H9 (cell line): Measurements from ENCODE around the gene KDR. TPM values are rescaled to one million over a fixed set of nuclear protein-coding genes. Genes with fewer than 3 reads are reported as not detected.

Experiments
- DNase-seq: peaks from one replicate; pipeline ENCODE4 v3.0.0-alpha.2; 2017
- H2AFZ ChIP-seq: one replicate; pipeline ENCODE4 v1.6.1; 2013; ENCODE audit warnings: mild to moderate bottlenecking, low read length, control low read depth, moderate library complexity
- H2AK5ac ChIP-seq: 2 replicates; pipeline ENCODE4 v1.6.1; 2013; ENCODE audit warnings: low read length, control low read depth, mixed read lengths; ENCODE audit not compliant: insufficient read length
- H2BK120ac ChIP-seq: one replicate; pipeline ENCODE4 v1.6.1; 2013; ENCODE audit warnings: low read depth, mild to moderate bottlenecking, low read length, control low read depth, inconsistent platforms; ENCODE audit not compliant: poor library complexity, severe bottlenecking
- H2BK12ac ChIP-seq: 2 replicates; pipeline ENCODE4 v1.6.1; 2013; ENCODE audit warnings: low read length, control low read depth, mixed read lengths, low read depth; ENCODE audit not compliant: insufficient read length
- H2BK15ac ChIP-seq: 2 replicates; pipeline ENCODE4 v1.6.1; 2013; ENCODE audit warnings: low read depth, low read length, control low read depth
- H2BK20ac ChIP-seq: one replicate; pipeline ENCODE4 v1.6.1; 2013; ENCODE audit warnings: low read depth, mild to moderate bottlenecking, low read length, control low read depth, inconsistent platforms; ENCODE audit not compliant: poor library complexity, severe bottlenecking
- H2BK5ac ChIP-seq: 2 replicates; pipeline ENCODE4 v1.6.1; 2013; ENCODE audit warnings: low read length, control low read depth, mixed read lengths; ENCODE audit not compliant: insufficient read length
- H3K14ac ChIP-seq: 2 replicates; pipeline ENCODE4 v1.6.1; 2013; ENCODE audit warnings: low read length, control low read depth; ENCODE audit not compliant: insufficient read depth
- H3K18ac ChIP-seq: 2 replicates; pipeline ENCODE4 v1.6.1; 2013; ENCODE audit warnings: low read depth, mild to moderate bottlenecking, mixed read lengths, low read length, control low read depth; ENCODE audit not compliant: insufficient read length
- H3K23ac ChIP-seq: 2 replicates; pipeline ENCODE4 v1.6.1; 2013; ENCODE audit warnings: low read length, control low read depth, mixed read lengths, low read depth; ENCODE audit not compliant: insufficient read length
- H3K23me2 ChIP-seq: 2 replicates; pipeline ENCODE4 v1.6.1; 2013; ENCODE audit warnings: low read depth, mild to moderate bottlenecking, mixed read lengths, low read length, control low read depth; ENCODE audit not compliant: insufficient read length, poor library complexity, severe bottlenecking
- H3K27ac ChIP-seq: 2 replicates; pipeline ENCODE4 v1.5.1; 2013; ENCODE audit warnings: low read length, control low read depth, mixed read lengths, low read depth; ENCODE audit not compliant: insufficient read length
- H3K27me3 ChIP-seq: 2 replicates; pipeline ENCODE4 v1.6.1; 2013; ENCODE audit warnings: low read length, control low read depth, inconsistent platforms; ENCODE audit not compliant: insufficient read depth
- H3K4ac ChIP-seq: 2 replicates; pipeline ENCODE4 v1.6.1; 2013; ENCODE audit warnings: low read depth, mild to moderate bottlenecking, control low read depth, inconsistent platforms, low read length, moderate library complexity
- H3K4me1 ChIP-seq: 2 replicates; pipeline ENCODE4 v1.6.1; 2013; ENCODE audit warnings: low read length, control low read depth, inconsistent platforms; ENCODE audit not compliant: insufficient read depth
- H3K4me2 ChIP-seq: 2 replicates; pipeline ENCODE4 v1.6.1; 2013; ENCODE audit warnings: low read length, control low read depth, mixed read lengths; ENCODE audit not compliant: insufficient read length, insufficient read depth
- H3K56ac ChIP-seq: 2 replicates; pipeline ENCODE4 v1.6.1; 2013; ENCODE audit warnings: low read depth, mild to moderate bottlenecking, mixed read lengths, low read length, control low read depth; ENCODE audit not compliant: insufficient read length
- H3K79me1 ChIP-seq: 2 replicates; pipeline ENCODE4 v1.6.1; 2013; ENCODE audit warnings: low read depth, mild to moderate bottlenecking, moderate library complexity, low read length, control low read depth, inconsistent platforms; ENCODE audit not compliant: insufficient read depth, poor library complexity, severe bottlenecking
- H3K79me2 ChIP-seq: 2 replicates; pipeline ENCODE4 v1.6.1; 2013; ENCODE audit warnings: low read length, control low read depth, inconsistent platforms; ENCODE audit not compliant: insufficient read depth
- H3K9ac ChIP-seq: 2 replicates; pipeline ENCODE4 v1.6.1; 2013; ENCODE audit warnings: low read length, control low read depth, mixed read lengths; ENCODE audit not compliant: insufficient read length; ENCODE audit errors: extremely low read depth
- H3K9me3 ChIP-seq: one replicate; pipeline ENCODE4 v1.6.1; 2013; ENCODE audit warnings: low read depth, low read length, inconsistent platforms; ENCODE audit not compliant: control insufficient read depth
- H3T11ph ChIP-seq: one replicate; pipeline ENCODE4 v1.6.1; 2013; ENCODE audit warnings: mild to moderate bottlenecking, low read length, control low read depth, inconsistent platforms
- H4K20me1 ChIP-seq: one replicate; pipeline ENCODE4 v1.6.1; 2013; ENCODE audit not compliant: control insufficient read depth, insufficient read length, insufficient read depth
- H4K5ac ChIP-seq: 2 replicates; pipeline ENCODE4 v1.6.1; 2013; ENCODE audit warnings: low read depth, mild to moderate bottlenecking, mixed read lengths, low read length, control low read depth; ENCODE audit not compliant: insufficient read length
- H4K8ac ChIP-seq: replicated peaks from 2 replicates; pipeline ENCODE4 v1.6.1; 2013; ENCODE audit warnings: low read length, control low read depth, mixed read lengths, low read depth; ENCODE audit not compliant: insufficient read length
- H4K91ac ChIP-seq: 2 replicates; pipeline ENCODE4 v1.6.1; 2013; ENCODE audit warnings: low read depth, mild to moderate bottlenecking, moderate library complexity, mixed read lengths, low read length, control low read depth; ENCODE audit not compliant: insufficient read length
- H3K27ac Mint-ChIP-seq, 3 experiments: 2 replicates in 2 of 3; 3 replicates in 1 of 3; pipeline ENCODE4 v1.8.0; 2020 to 2021; ENCODE audit warnings: mixed read lengths in 3 of 3, mild to moderate bottlenecking in 1 of 3, moderate library complexity in 1 of 3
- H3K27me3 Mint-ChIP-seq: 2 replicates; pipeline ENCODE4 v1.8.0; 2021; ENCODE audit warnings: low read depth, mild to moderate bottlenecking, moderate library complexity, mixed read lengths
- H3K36me3 Mint-ChIP-seq, 3 experiments: 2 replicates in 2 of 3; 3 replicates in 1 of 3; pipeline ENCODE4 v1.8.0; 2020 to 2021; ENCODE audit warnings: low read depth in 3 of 3, mixed read lengths in 3 of 3; ENCODE audit not compliant: insufficient read depth in 1 of 3
- H3K4me1 Mint-ChIP-seq, 2 experiments: 2 replicates each; pipeline ENCODE4 v1.8.0; 2020; ENCODE audit warnings: mixed read lengths in 2 of 2
- H3K4me3 Mint-ChIP-seq, 2 experiments: 2 replicates in 1 of 2; 3 replicates in 1 of 2; pipeline ENCODE4 v1.8.0; 2020 to 2021; ENCODE audit warnings: mild to moderate bottlenecking in 2 of 2, mixed read lengths in 2 of 2, moderate library complexity in 1 of 2
- H3K9me3 Mint-ChIP-seq, 2 experiments: 2 replicates in 1 of 2; 3 replicates in 1 of 2; pipeline ENCODE4 v1.8.0; 2020; ENCODE audit warnings: mild to moderate bottlenecking in 2 of 2, mixed read lengths in 2 of 2, moderate library complexity in 1 of 2
- WGBS: extraction: QIAGEN DNeasy Blood & Tissue Kit; methylation state at CpG from one replicate; pipeline ENCODE4 v1.1.7; 2013; ENCODE audit warnings: missing lambda C conversion rate, low lambda C conversion rate, mixed read lengths; ENCODE audit not compliant: insufficient read length; ENCODE audit errors: extremely low coverage; 5-methylcytosine and 5-hydroxymethylcytosine counted together
- total RNA-seq: library from RNA; stranded (reverse); gene quantifications from 2 replicates; pipeline ENCODE4 v1.2.1, GENCODE V29; 2021
- TF ChIP-seq, protein P1 (sequence below): fragments of 200-600 bp; sonication (generic); conservative IDR thresholded peaks from 3 replicates; pipeline ENCODE4 v1.8.0; 2021; ENCODE audit warnings: antibody characterized with exemption, mild to moderate bottlenecking

KDR gene
- total RNA-seq, 1 experiment from 2014 or later: 51.4 TPM

DNA sequence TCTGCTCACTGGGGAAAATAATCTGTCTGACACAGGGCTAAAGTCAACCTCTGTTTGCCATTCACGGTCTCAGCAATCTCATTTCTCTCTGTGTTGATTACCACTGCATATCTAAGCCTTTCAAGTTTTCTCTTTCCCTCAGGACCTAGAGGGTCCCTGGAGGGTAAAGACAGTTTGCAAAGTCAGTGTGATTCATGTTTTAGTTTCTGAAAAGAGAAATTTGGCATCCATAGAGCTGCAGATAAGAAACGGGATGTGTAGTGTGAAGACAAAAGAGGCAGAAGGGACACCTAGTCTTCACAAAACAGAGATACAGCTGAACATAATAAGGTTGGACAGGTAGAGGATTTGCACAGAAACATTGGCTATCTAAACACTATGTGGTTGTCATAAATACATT is 34.5 kb upstream of the KDR start:
- no peaks in the 10 kb centered on the region for H3K9me3 Mint-ChIP-seq
- no peak overlapping the region for H2BK120ac ChIP-seq
- no peak for DNase-seq
- no peak overlapping the region for H2AK5ac ChIP-seq
- no peak overlapping the region for H3K4me2 ChIP-seq
- no CpG with 5 or more reads among the region's 2 CpGs for WGBS
- no peak overlapping the region for H3K27ac Mint-ChIP-seq
- H3K79me1 ChIP-seq: no peaks in the 10 kb centered on the region
- no peak overlapping the region for H4K91ac ChIP-seq
- H3K36me3 Mint-ChIP-seq: no peaks in the 10 kb centered on the region
- H3K18ac ChIP-seq: no peak overlapping the region
- no peaks in the 10 kb centered on the region for H3K27me3 ChIP-seq
- H2AFZ ChIP-seq: no peak overlapping the region
- H3K4me1 ChIP-seq: no peaks in the 10 kb centered on the region
- H4K8ac ChIP-seq: no peak overlapping the region
- no peak overlapping the region for H2BK12ac ChIP-seq
- no peaks in the 10 kb centered on the region for H3K9me3 ChIP-seq
- H3K4ac ChIP-seq: no peak overlapping the region
- no peaks in the 10 kb centered on the region for H3K27me3 Mint-ChIP-seq
- no peaks in the 10 kb centered on the region for H3K23me2 ChIP-seq
- H3K14ac ChIP-seq: no peak overlapping the region
- H3K4me3 Mint-ChIP-seq: no peak overlapping the region
- peaks cover 3 to 4% of the 10 kb centered on the region in 2 experiments; a peak in 2 of 4 replicates for H3K4me1 Mint-ChIP-seq
- H4K20me1 ChIP-seq: no peaks in the 10 kb centered on the region
- no peak overlapping the region for H4K5ac ChIP-seq
- no peak overlapping the region for H3K56ac ChIP-seq
- H3T11ph ChIP-seq: no peak overlapping the region
- H2BK5ac ChIP-seq: no peak overlapping the region
- H3K23ac ChIP-seq: no peak overlapping the region
- H3K27ac ChIP-seq: no peak overlapping the region
- TF ChIP-seq, protein P1, sequence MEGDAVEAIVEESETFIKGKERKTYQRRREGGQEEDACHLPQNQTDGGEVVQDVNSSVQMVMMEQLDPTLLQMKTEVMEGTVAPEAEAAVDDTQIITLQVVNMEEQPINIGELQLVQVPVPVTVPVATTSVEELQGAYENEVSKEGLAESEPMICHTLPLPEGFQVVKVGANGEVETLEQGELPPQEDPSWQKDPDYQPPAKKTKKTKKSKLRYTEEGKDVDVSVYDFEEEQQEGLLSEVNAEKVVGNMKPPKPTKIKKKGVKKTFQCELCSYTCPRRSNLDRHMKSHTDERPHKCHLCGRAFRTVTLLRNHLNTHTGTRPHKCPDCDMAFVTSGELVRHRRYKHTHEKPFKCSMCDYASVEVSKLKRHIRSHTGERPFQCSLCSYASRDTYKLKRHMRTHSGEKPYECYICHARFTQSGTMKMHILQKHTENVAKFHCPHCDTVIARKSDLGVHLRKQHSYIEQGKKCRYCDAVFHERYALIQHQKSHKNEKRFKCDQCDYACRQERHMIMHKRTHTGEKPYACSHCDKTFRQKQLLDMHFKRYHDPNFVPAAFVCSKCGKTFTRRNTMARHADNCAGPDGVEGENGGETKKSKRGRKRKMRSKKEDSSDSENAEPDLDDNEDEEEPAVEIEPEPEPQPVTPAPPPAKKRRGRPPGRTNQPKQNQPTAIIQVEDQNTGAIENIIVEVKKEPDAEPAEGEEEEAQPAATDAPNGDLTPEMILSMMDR: no peak
- no peak overlapping the region for H2BK15ac ChIP-seq
- no peak overlapping the region for H2BK20ac ChIP-seq
- H3K79me2 ChIP-seq: no peaks in the 10 kb centered on the region
- H3K9ac ChIP-seq: no peak overlapping the region
